ENCODE measurements around the gene CNTN1. TPM values are rescaled to one million over a fixed set of nuclear protein-coding genes. Genes with fewer than 3 reads are reported as not detected.

CNTN1 gene
- total and polyA plus RNA-seq, 2 of the 8 experiments (the other 6 are each of a cell fraction or from before 2014, with no cell fraction given) = 7.2 to 21.8 TPM

- Histone ChIP-seq H3K9ac (replicated peaks in 1 of 4; ENCODE audit: extremely low read depth in 1 of 4, low read depth in 3 of 4, low read length in 3 of 4) (no peak overlapping the region), H4K91ac (replicated peaks; ENCODE audit: insufficient read length, low read length) (no peak overlapping the region), H3K23ac (ENCODE audit: insufficient read length) (no peak overlapping the region), H4K8ac (ENCODE audit: extremely low read depth, insufficient read depth, low read length) (no peak overlapping the region), H3K14ac (ENCODE audit: insufficient read length) (no peak overlapping the region), H3K79me1 (ENCODE audit: low read depth, low read length) (no peaks in the 10 kb centered on the region), H3K4me1 (replicated peaks in 1 of 4; ENCODE audit: control insufficient read depth in 3 of 4, insufficient read depth in 4 of 4, low read length in 3 of 4) (no peaks in the 10 kb centered on the region), H3K18ac (ENCODE audit: extremely low read depth, low read length) (no peak overlapping the region), H2AK5ac (ENCODE audit: low read depth, low read length) (no peak overlapping the region), H3K4ac (replicated peaks; ENCODE audit: insufficient read length, low read depth, low read length) (no peak overlapping the region), H2AFZ (ENCODE audit: low read length) (no peak overlapping the region), H3K4me2 (ENCODE audit: insufficient read depth in 1 of 2, low read depth in 2 of 2, low read length in 2 of 2) (no peak overlapping the region), H2BK120ac (replicated peaks; ENCODE audit: low read depth, low read length) (no peak overlapping the region), H2BK5ac (ENCODE audit: low read depth, low read length) (no peak overlapping the region), H3K4me3 (ENCODE audit: extremely low read depth in 1 of 4, insufficient read depth in 2 of 4, low read depth in 3 of 4, low read length in 4 of 4) (no peak overlapping the region), H2BK12ac (ENCODE audit: low read depth, low read length) (no peak overlapping the region), H3K56ac (replicated peaks; ENCODE audit: insufficient read length, low read depth, low read length) (no peak overlapping the region), H3K79me2 (ENCODE audit: control insufficient read depth in 1 of 2, insufficient read depth in 2 of 2, low read length in 2 of 2) (no peaks in the 10 kb centered on the region), H3K23me2 (ENCODE audit: low read depth, low read length) (no peaks in the 10 kb centered on the region), H3K36me3 (ENCODE audit: control insufficient read depth in 2 of 4, insufficient read depth in 4 of 4, low read length in 3 of 4) (no peaks in the 10 kb centered on the region), H4K20me1 (replicated peaks in 1 of 2; ENCODE audit: control insufficient read depth in 1 of 2, insufficient read depth in 2 of 2, low read length in 2 of 2) (no peaks in the 10 kb centered on the region), H4K5ac (ENCODE audit: insufficient read length, low read depth, low read length) (no peak overlapping the region), H2BK15ac (ENCODE audit: low read length) (no peak overlapping the region), H3K27me3 (replicated peaks in 1 of 4; ENCODE audit: control insufficient read depth in 3 of 4, extremely low read depth in 1 of 4, insufficient read depth in 3 of 4, low read length in 3 of 4) (no peaks in the 10 kb centered on the region), H3K27ac (ENCODE audit: low read depth, low read length) (no peak overlapping the region), H2BK20ac (ENCODE audit: low read length) (no peak overlapping the region), H3K9me3 (ENCODE audit: insufficient read depth in 2 of 2, low read depth in 1 of 2, low read length in 1 of 2) (peaks cover 11 to 13% of the 10 kb centered on the region in 2 experiments; a peak in 3 of 4 replicates)
- POLR2A ChIA-PET (ENCODE audit: partially characterized antibody) = no interaction called here
- DNase-seq (ENCODE audit: low read depth in 1 of 2, low spot score in 2 of 2) = no peak
- no peak for TF ChIP-seq SRF (IDR thresholded peaks at IDR 0.05; ENCODE audit: low read depth, low read length)
- TF ChIP-seq USF2 (IDR thresholded peaks at IDR 0.05; ENCODE audit: low read length) = no peak
- no peak for TF ChIP-seq KDM4A (IDR thresholded peaks at IDR 0.05; ENCODE audit: low read depth, low read length, severe bottlenecking)
- no peak for TF ChIP-seq ATF3 (IDR thresholded peaks at IDR 0.05; ENCODE audit: insufficient read depth, low read depth, low read length)
- no peak for TF ChIP-seq NANOG (IDR thresholded peaks at IDR 0.05; ENCODE audit: insufficient read depth, low read depth, low read length, poor library complexity, severe bottlenecking)
- TF ChIP-seq TAF1 (IDR thresholded peaks at IDR 0.05; ENCODE audit: low read depth, low read length) = no peak
- no peak for TF ChIP-seq FOSL1 (IDR thresholded peaks at IDR 0.05; ENCODE audit: insufficient read depth, low read depth, low read length)
- TF ChIP-seq TEAD4 (IDR thresholded peaks at IDR 0.05; ENCODE audit: low read depth, low read length) = no peak
- no peak for TF ChIP-seq HDAC2 (IDR thresholded peaks at IDR 0.05; ENCODE audit: borderline replicate concordance in 1 of 2, low read depth in 2 of 2, low read length in 2 of 2)
- no peak for TF ChIP-seq TAF7 (optimal IDR thresholded peaks at IDR 0.05; ENCODE audit: borderline replicate concordance, low read depth, low read length)
- TF ChIP-seq HDAC6 (IDR thresholded peaks at IDR 0.05; ENCODE audit: low read depth, low read length) = no peak
- WGBS, 2 experiments (ENCODE audit: extremely low coverage in 1 of 2, insufficient coverage in 1 of 2, insufficient read length in 1 of 2, insufficient replicate concordance in 2 of 2, low coverage in 1 of 2, low lambda C conversion rate in 2 of 2, missing lambda C conversion rate in 1 of 2) = 100% methylated on average over 4 of the region's 4 CpGs; no CpG with 5 or more reads in 1 of the 2 experiments
- no peak for FAIRE-seq
- CTCF ChIA-PET (ENCODE audit: partially characterized antibody) = no interaction called here
These were observed 29.9 kb upstream of the CNTN1 start for GRCh38 chr12:40662366-40662765.

Data from H1 (cell line).